HCT116 (cell line): ENCODE measurements around the gene POLR1A.

Source experiments
- CEBPB ChIP-seq: IDR thresholded peaks from 2 replicates; pipeline ENCODE4 v1.6.1; 2012; ENCODE audit warnings: low read depth
- EGR1 ChIP-seq: IDR thresholded peaks from 2 replicates; pipeline ENCODE4 v1.6.1; 2012; ENCODE audit warnings: low read depth
- EZH2 ChIP-seq: fragments of 200-600 bp; sonication (generic); IDR thresholded peaks from 2 replicates; pipeline ENCODE4 v1.6.1; 2017; ENCODE audit warnings: antibody characterized with exemption, mixed run types
- FOSL1 ChIP-seq: IDR thresholded peaks from 2 replicates; pipeline ENCODE4 v1.6.1; 2012; ENCODE audit warnings: low read depth
- POLR2A ChIP-seq: IDR thresholded peaks from 2 replicates; pipeline ENCODE4 v1.7.0; 2011; ENCODE audit warnings: borderline replicate concordance; ENCODE audit not compliant: insufficient read depth, insufficient read length; ENCODE audit errors: extremely low read depth
- SP1 ChIP-seq: IDR thresholded peaks from 2 replicates; pipeline ENCODE4 v1.6.1; 2012; ENCODE audit warnings: low read depth
- ZNF274 ChIP-seq: fragments of 200-500 bp; sonication (Bioruptor generic); IDR thresholded peaks from 2 replicates; pipeline ENCODE4 v1.6.1; 2014; ENCODE audit warnings: mild to moderate bottlenecking, low read depth, low read length, inconsistent platforms
- TF ChIP-seq, protein P1 (sequence below), 3 experiments: fragments of 200-600 bp in 1 of 3; sonication (generic) in 1 of 3; IDR thresholded peaks in 2 of 3; conservative IDR thresholded peaks in 1 of 3; 2 replicates each; pipeline ENCODE4 v1.5.1; 2012 to 2017; ENCODE audit warnings: low read depth in 2 of 3, low read length in 2 of 3, antibody characterized with exemption in 1 of 3, borderline replicate concordance in 1 of 3, control low read depth in 1 of 3, mild to moderate bottlenecking in 1 of 3, mixed read lengths in 1 of 3, mixed run types in 1 of 3, moderate library complexity in 1 of 3; ENCODE audit not compliant: insufficient read depth in 1 of 3
- TF ChIP-seq, protein P2 (sequence below): IDR thresholded peaks from 2 replicates; pipeline ENCODE4 v1.6.1; 2012
- TF ChIP-seq, protein P3 (sequence below): IDR thresholded peaks from 2 replicates; pipeline ENCODE4 v1.6.1; 2012; ENCODE audit warnings: low read depth

DNA sequence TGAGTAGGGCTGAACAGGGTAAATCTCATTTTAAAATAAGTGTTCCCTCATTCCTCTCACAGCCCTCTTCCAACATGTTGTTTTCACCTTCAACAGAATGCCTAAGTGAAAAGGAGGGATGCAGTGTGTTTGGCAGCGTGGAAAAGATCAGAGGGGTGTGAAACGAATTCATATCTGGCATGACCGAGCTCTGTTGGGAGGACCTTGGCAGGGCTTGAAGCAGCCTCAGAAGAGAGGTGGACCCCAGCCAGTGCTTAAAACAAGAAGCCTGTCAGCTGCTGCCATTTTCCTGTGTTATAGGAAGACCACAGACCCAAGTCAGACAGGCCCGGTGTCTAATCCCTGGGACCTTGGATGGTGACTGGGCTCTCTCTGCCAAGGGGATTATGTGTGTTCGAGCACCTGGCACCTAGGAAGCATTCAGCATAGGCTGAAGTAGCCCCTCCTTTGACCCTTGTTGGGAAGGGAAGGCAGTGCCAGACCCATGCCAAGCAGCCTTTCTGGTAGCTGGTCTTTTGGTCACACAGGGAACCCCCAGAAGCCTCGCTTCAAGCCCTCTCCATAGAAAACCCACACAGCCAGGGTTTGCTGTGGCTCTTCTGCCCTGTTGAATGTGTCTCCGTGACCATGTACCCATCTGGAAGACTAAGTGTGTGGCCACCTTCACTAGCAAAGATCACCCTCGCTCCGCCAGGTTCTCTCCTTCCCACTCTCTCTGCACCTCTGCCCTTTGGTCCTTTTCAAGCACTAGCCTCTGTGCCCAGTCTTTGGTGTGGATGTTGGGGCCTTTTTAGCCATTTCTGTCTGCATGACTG lies 129.4 kb downstream of the POLR1A start:
- TF ChIP-seq, protein P1, sequence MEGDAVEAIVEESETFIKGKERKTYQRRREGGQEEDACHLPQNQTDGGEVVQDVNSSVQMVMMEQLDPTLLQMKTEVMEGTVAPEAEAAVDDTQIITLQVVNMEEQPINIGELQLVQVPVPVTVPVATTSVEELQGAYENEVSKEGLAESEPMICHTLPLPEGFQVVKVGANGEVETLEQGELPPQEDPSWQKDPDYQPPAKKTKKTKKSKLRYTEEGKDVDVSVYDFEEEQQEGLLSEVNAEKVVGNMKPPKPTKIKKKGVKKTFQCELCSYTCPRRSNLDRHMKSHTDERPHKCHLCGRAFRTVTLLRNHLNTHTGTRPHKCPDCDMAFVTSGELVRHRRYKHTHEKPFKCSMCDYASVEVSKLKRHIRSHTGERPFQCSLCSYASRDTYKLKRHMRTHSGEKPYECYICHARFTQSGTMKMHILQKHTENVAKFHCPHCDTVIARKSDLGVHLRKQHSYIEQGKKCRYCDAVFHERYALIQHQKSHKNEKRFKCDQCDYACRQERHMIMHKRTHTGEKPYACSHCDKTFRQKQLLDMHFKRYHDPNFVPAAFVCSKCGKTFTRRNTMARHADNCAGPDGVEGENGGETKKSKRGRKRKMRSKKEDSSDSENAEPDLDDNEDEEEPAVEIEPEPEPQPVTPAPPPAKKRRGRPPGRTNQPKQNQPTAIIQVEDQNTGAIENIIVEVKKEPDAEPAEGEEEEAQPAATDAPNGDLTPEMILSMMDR (IDR thresholded peaks at IDR 0.05 in 2 of 3, conservative IDR thresholded peaks at IDR 0.05 in 1 of 3; ENCODE audit: borderline replicate concordance in 1 of 3, insufficient read depth in 1 of 3, low read depth in 2 of 3, low read length in 2 of 3): no peak
- no peak for TF ChIP-seq ZNF274
- TF ChIP-seq POLR2A: no peak
- TF ChIP-seq SP1: no peak
- TF ChIP-seq, protein P2, sequence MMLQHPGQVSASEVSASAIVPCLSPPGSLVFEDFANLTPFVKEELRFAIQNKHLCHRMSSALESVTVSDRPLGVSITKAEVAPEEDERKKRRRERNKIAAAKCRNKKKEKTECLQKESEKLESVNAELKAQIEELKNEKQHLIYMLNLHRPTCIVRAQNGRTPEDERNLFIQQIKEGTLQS: no peak
- TF ChIP-seq EZH2: no peak
- TF ChIP-seq, protein P3, sequence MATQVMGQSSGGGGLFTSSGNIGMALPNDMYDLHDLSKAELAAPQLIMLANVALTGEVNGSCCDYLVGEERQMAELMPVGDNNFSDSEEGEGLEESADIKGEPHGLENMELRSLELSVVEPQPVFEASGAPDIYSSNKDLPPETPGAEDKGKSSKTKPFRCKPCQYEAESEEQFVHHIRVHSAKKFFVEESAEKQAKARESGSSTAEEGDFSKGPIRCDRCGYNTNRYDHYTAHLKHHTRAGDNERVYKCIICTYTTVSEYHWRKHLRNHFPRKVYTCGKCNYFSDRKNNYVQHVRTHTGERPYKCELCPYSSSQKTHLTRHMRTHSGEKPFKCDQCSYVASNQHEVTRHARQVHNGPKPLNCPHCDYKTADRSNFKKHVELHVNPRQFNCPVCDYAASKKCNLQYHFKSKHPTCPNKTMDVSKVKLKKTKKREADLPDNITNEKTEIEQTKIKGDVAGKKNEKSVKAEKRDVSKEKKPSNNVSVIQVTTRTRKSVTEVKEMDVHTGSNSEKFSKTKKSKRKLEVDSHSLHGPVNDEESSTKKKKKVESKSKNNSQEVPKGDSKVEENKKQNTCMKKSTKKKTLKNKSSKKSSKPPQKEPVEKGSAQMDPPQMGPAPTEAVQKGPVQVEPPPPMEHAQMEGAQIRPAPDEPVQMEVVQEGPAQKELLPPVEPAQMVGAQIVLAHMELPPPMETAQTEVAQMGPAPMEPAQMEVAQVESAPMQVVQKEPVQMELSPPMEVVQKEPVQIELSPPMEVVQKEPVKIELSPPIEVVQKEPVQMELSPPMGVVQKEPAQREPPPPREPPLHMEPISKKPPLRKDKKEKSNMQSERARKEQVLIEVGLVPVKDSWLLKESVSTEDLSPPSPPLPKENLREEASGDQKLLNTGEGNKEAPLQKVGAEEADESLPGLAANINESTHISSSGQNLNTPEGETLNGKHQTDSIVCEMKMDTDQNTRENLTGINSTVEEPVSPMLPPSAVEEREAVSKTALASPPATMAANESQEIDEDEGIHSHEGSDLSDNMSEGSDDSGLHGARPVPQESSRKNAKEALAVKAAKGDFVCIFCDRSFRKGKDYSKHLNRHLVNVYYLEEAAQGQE: no peak
- TF ChIP-seq CEBPB: no peak
- TF ChIP-seq EGR1: no peak
- TF ChIP-seq FOSL1: no peak
